GM10266 (cell line): ENCODE measurements around the gene PDPR.
A peak's percentile ranks its signal among the peaks of the same experiment; 100 is the strongest.

Experiments used
- DNase-seq: peaks from one replicate; pipeline ENCODE4 v3.0.0; 2012; ENCODE audit errors: extremely low spot score
- CTCF ChIP-seq: IDR thresholded peaks from 2 replicates; pipeline ENCODE4 v1.5.1; 2012; ENCODE audit warnings: mild to moderate bottlenecking, low read depth; ENCODE audit not compliant: control insufficient read depth, insufficient read depth; ENCODE audit errors: missing control alignments

Gene PDPR

DNA sequence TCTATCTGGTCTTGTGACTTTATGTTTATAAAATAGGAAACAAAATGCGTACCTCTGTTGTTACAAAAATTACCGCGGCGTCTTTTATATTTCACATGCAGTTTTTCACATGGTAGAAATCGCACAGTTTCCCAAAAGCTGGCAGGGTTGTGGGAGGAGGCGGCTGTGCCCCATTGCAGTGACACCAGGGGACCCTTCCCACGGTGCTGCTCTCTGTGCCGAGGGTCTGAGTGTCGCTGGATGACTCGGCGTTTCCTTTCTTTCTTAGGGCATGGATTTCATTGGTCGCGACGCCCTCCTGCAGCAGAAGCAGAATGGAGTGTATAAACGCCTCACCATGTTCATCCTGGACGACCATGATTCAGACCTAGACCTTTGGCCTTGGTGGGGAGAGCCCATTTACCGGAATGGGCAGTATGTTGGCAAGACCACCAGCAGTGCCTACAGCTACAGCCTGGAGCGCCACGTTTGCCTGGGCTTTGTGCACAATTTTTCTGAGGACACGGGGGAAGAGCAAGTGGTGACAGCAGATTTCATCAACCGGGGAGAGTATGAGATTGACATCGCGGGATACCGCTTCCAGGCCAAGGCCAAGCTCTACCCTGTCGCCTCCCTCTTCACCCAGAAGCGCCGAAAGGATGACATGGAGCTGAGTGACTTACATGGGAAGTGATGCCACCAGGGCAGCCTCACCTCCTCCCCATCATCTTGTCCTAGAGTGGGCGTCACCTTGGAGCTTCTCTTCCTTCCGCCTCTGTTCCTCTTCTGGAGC lies 42.3 kb downstream of the PDPR start:
- no peak for TF ChIP-seq CTCF
- peak; percentile 10 for DNase-seq

- DNase-seq = no peak
- TF ChIP-seq CTCF = no peak
Measured at GRCh38 chr16:70157105-70157476, 43.0 kb downstream of the PDPR start.

DNA sequence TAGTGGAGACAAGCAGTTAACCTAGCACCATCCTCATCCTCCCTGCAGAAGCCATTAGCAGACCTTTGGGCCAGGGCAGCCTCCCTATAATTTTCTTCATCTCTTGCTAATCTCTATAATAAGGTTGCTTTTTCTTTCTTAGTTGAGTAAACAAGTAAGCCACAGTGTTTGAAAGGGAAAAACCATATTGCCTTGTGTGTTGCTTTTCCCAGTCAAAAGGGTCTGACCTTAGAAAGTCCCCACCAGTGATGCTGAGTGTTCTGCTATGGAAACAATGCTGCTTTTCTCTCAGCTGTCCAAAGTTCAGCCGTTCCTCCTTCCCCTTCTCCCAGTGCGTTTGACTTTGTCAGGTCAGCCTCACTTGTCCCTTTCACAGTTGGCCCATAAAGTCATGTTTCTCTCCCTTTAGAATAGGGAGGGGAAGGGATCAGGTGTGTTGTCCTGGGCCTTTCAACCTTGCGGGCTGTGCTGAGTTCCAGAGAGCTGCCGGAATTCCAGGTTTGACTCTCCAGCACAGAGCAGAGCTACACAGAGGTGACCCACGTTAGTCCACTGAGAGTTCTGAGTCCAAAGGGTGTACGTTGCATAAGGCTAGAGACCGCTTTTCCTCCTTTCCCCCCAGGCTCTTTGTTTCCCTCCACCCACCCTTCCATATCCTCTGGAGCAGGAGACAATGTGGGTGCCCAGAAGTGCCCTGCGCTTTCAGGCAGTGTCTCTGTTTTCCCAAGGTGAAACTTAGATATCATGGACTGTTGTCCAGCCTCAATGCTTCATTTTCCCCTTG lies 43.5 kb downstream of the PDPR start:
- TF ChIP-seq CTCF = no peak
- DNase-seq = peak; percentile 13

- peak; percentile 27 for DNase-seq
- no peak for TF ChIP-seq CTCF
Measured at GRCh38 chr16:70158261-70158939, 44.3 kb downstream of the PDPR start.

GRCh38 chr16:70159355-70160348 lies 45.5 kb downstream of the PDPR start:
- DNase-seq = peak; percentile 15
- TF ChIP-seq CTCF = no peak

GRCh38 chr16:70160388-70160787 lies 46.3 kb downstream of the PDPR start:
- TF ChIP-seq CTCF = no peak
- DNase-seq = no peak
